ENCODE measurements around the gene EXOC4. TPM values are rescaled to one million over a fixed set of nuclear protein-coding genes. Genes with fewer than 3 reads are reported as not detected.

The EXOC4 gene
- total RNA-seq, 4 donors from 2014 or later = 59.2 to 88.7 (median 71.6) TPM

DNA sequence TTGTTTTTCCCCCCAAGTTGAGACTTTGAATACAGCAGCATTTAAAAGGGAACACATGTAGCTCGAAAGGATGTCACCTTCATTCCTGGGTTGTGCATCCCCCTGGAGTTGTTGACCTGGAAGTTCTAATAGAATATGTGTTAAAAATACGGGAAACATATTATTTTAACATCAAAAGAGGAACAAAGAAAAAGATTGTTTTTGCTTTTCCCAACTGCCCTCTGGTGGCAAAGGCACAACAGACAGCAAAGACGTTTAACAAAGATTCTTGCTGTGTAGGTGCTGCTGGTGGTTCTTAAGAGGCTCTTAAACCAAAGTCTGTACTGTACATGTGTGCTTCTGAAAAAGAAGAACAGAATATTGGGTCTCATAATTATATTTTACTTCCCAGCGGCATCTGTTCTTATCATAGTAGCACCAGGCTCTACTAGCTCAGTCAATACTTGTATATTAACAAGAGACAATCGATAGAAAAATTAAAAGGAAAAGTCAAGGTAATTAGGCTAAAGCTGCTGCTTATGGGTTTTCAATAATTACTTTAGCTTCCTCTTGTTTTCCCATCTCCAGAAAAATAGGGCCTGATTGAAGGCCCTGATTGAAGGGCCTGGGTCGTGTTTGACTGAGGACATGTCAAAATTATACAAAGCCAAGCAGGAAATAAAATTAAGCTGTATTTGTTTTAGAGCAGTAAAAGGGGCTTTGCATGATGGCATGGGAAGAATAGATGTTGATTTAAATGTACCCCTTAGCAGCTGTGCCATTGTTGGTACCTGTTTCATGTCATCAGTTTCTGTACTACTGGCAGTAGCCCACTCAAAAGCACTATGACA is 490.0 kb downstream of the EXOC4 start:
- DNase-seq (ENCODE audit: low spot score) (no peak), ATAC-seq (ENCODE audit: low FRiP score) (no peak)
- TF ChIP-seq, protein P1, sequence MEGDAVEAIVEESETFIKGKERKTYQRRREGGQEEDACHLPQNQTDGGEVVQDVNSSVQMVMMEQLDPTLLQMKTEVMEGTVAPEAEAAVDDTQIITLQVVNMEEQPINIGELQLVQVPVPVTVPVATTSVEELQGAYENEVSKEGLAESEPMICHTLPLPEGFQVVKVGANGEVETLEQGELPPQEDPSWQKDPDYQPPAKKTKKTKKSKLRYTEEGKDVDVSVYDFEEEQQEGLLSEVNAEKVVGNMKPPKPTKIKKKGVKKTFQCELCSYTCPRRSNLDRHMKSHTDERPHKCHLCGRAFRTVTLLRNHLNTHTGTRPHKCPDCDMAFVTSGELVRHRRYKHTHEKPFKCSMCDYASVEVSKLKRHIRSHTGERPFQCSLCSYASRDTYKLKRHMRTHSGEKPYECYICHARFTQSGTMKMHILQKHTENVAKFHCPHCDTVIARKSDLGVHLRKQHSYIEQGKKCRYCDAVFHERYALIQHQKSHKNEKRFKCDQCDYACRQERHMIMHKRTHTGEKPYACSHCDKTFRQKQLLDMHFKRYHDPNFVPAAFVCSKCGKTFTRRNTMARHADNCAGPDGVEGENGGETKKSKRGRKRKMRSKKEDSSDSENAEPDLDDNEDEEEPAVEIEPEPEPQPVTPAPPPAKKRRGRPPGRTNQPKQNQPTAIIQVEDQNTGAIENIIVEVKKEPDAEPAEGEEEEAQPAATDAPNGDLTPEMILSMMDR (IDR thresholded peaks at IDR 0.05) = no peak

- DNase-seq (ENCODE audit: low spot score) (no peak), ATAC-seq (ENCODE audit: low FRiP score) (no peak)
- TF ChIP-seq, protein P1 (IDR thresholded peaks at IDR 0.05) = no peak
Measured at GRCh38 chr7:133744451-133744850, 491.6 kb downstream of the EXOC4 start.

DNA sequence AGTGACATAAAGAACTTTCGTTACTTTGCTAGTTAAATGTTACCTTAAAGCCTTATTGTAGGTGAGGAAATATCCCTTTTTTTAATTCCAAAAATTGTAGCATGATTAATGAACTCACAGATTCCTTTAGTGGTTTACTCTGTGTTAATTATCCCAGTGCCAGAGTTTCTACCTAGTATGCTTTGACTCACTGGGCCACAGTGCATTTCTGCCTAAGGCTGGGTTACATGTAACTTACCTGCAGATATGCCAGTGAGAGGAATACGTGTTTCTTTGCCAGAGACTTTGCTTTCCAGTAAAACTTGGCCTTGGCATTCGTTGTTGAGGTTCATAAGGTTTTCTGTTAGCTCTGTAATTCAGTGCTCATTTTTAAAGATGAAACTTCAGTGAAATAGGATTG is 493.4 kb downstream of the EXOC4 start:
- ATAC-seq (ENCODE audit: low FRiP score) (no peak), DNase-seq (ENCODE audit: low spot score) (no peak)

GRCh38 chr7:133746847-133747246 is 494.0 kb downstream of the EXOC4 start:
- DNase-seq (ENCODE audit: low spot score) (no peak), ATAC-seq (ENCODE audit: low FRiP score) (no peak)
- TF ChIP-seq, protein P1 (IDR thresholded peaks at IDR 0.05) = no peak

More for the DNA sequence above, 493.4 kb downstream of the EXOC4 start:
- TF ChIP-seq, protein P1 (IDR thresholded peaks at IDR 0.05) = no peak

- DNase-seq (ENCODE audit: low spot score) (no peak), ATAC-seq (ENCODE audit: low FRiP score) (no peak)
- TF ChIP-seq, protein P1 (IDR thresholded peaks at IDR 0.05) = no peak
Measured at GRCh38 chr7:133748443-133749407, 495.8 kb downstream of the EXOC4 start.

DNA sequence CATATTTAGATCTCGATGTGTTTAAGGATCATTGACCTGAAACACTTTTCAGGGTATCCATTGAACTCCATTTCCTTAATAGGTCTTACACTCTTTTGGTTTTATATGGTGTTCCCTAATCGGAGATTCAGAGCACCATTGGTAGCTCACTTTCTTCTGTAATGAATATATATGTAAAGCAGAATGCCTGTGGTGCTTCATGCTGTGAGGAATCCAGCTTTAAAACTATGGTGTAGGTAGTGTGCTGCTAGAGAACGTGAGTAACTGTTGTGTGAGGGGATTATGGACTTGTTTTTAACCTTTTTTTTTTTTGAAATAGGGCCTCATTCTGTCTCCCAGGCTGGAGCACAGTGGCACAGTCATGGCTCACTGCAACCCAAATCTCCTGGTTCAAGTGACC is 497.4 kb downstream of the EXOC4 start:
- TF ChIP-seq, protein P1 (IDR thresholded peaks at IDR 0.05) = no peak
- ATAC-seq (ENCODE audit: low FRiP score) = no peak
- no peak for DNase-seq (ENCODE audit: low spot score)

Data from omental fat pad (tissue), 4 donors.